GM12891 (cell line): ENCODE data around the gene RILP.

Experiments used
- POLR2A ChIP-seq: IDR thresholded peaks from 2 replicates; pipeline ENCODE4 v1.6.1; 2011; ENCODE audit warnings: low read depth, low read length, control low read depth
- POLR2AphosphoS5 ChIP-seq: IDR thresholded peaks from 2 replicates; pipeline ENCODE4 v1.6.1; 2011; ENCODE audit warnings: low read depth, low read length, control low read depth
- POU2F2 ChIP-seq: IDR thresholded peaks from 2 replicates; pipeline ENCODE4 v1.6.1; 2011; ENCODE audit warnings: low read depth, mild to moderate bottlenecking, control low read depth, low read length, moderate library complexity
- TAF1 ChIP-seq: IDR thresholded peaks from 2 replicates; pipeline ENCODE4 v1.6.1; 2011; ENCODE audit warnings: low read depth, low read length, control low read depth

DNA sequence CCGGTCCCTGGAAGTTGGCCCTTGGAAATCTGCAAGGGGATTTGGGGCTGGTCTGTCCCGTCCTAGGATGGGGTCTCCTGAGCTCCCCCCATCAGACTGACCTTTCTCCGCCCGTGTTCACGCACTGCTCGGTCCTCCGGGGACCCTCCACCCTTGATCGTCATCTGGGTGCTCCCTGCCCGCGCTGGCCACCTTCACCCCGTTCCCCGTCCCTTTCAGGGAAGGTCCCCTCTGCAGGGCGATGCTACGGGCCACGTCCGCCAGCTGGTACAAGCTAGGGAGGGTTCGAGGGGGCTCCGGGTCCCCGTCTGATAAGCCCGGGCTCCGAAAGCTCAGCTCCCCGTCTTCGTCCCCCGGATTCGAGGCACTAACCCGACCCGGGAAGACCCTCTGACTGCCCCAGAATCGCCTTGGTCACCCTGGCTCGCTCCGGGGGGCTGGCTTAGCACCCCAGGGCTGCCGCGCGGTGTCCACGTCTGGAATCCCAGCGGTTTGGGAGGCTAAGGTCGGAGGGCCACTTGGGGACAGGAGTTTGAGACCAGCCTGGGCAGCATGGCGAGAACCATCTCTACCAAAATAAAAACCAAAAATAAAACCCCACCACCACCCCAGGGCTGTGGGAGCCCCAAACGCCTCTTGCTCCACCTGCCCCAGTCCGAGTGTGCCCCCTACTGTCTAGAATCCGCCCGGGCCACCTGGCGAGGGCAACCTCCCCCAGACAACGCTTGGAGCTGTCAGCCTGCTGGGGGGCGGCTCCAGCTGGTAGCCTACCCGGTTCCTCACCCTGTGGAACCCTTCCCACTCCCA lies 20.0 kb downstream of the RILP start:
- no peak for TF ChIP-seq POLR2A
- no peak for TF ChIP-seq POLR2AphosphoS5
- no peak for TF ChIP-seq POU2F2
- TF ChIP-seq TAF1, result no peak
